ENCODE data around the gene CMC2.
A peak's percentile ranks its signal among the peaks of the same experiment; 100 is the strongest.

The CMC2 gene

GRCh38 chr16:80981103-80981502 lies 25.6 kb downstream of the CMC2 start:
- no peak for TF ChIP-seq CTCF (IDR thresholded peaks at IDR 0.05; ENCODE audit: control insufficient read depth, extremely low read depth, insufficient read depth)
- H3K4me3 ChIP-seq (ENCODE audit: low read depth, low read length), result no peak overlapping the region
- peak; percentile 79 for DNase-seq (ENCODE audit: low read depth)

GRCh38 chr16:80976946-80977345 lies 29.7 kb downstream of the CMC2 start:
- H3K4me3 ChIP-seq (ENCODE audit: low read depth, low read length), result no peak overlapping the region
- no peak for TF ChIP-seq CTCF (IDR thresholded peaks at IDR 0.05; ENCODE audit: control insufficient read depth, extremely low read depth, insufficient read depth)
- no peak for DNase-seq (ENCODE audit: low read depth)

- no peak for DNase-seq (ENCODE audit: low read depth)
- no peak overlapping the region for H3K4me3 ChIP-seq (ENCODE audit: low read depth, low read length)
- peak; percentile 8 for TF ChIP-seq CTCF (IDR thresholded peaks at IDR 0.05; ENCODE audit: control insufficient read depth, extremely low read depth, insufficient read depth)
Measured at GRCh38 chr16:80974649-80975376, 31.9 kb downstream of the CMC2 start.

- H3K4me3 ChIP-seq (ENCODE audit: low read depth, low read length), result no peak overlapping the region
- TF ChIP-seq CTCF (IDR thresholded peaks at IDR 0.05; ENCODE audit: control insufficient read depth, extremely low read depth, insufficient read depth), result no peak
- no peak for DNase-seq (ENCODE audit: low read depth)
Measured at GRCh38 chr16:80973991-80974390, 32.7 kb downstream of the CMC2 start.

- TF ChIP-seq CTCF (IDR thresholded peaks at IDR 0.05; ENCODE audit: control insufficient read depth, extremely low read depth, insufficient read depth), result no peak
- no peak for DNase-seq (ENCODE audit: low read depth)
Measured at GRCh38 chr16:80972611-80973010, 34.1 kb downstream of the CMC2 start.

GRCh38 chr16:80971819-80972218 lies 34.9 kb downstream of the CMC2 start:
- no peak for DNase-seq (ENCODE audit: low read depth)
- no peak overlapping the region for H3K4me3 ChIP-seq (ENCODE audit: low read depth, low read length)
- no peak for TF ChIP-seq CTCF (IDR thresholded peaks at IDR 0.05; ENCODE audit: control insufficient read depth, extremely low read depth, insufficient read depth)

More at GRCh38 chr16:80972611-80973010, 34.1 kb downstream of the CMC2 start:
- no peak overlapping the region for H3K4me3 ChIP-seq (ENCODE audit: low read depth, low read length)

- TF ChIP-seq CTCF (IDR thresholded peaks at IDR 0.05; ENCODE audit: control insufficient read depth, extremely low read depth, insufficient read depth), result no peak
- no peak overlapping the region for H3K4me3 ChIP-seq (ENCODE audit: low read depth, low read length)
- DNase-seq (ENCODE audit: low read depth), result no peak
Measured at GRCh38 chr16:80969114-80969484, 37.6 kb downstream of the CMC2 start.
